ENCODE results near the gene GAREM1.

Gene GAREM1

DNA sequence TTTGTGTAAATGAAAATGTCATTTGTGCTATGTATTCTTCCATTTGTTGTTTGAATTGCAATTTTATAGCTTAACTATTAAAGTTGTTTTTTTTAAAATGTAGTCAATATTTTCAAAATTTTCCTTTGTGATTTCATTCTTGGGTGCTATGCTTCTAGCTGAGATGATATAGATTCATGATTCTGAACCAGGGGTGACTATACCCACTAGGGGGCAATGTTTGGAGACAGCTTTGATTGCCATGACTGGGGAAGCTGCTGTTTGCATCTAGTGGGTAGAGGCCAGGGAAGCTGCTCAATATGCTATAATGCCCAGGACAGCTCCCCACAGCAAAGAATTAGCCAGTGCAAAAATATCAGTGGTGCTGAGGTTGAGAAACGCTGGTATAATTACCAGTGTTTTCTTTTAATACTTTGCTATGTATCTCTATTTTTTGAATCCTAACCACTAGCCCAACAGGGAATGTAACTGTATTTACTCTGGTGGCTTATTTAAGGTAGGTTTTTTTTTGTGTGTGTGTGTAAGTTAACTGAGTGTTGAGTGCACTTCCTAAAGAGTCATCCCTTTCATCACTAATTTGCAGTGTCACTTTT lies 181.1 kb downstream of the GAREM1 start:
- no peak overlapping the region for H3K4me3 ChIP-seq (ENCODE audit: low read depth, low read length)
- TF ChIP-seq CTCF (conservative IDR thresholded peaks at IDR 0.05; ENCODE audit: low read depth, low read length), result peak; percentile 86
- peak; percentile 87 for DNase-seq (ENCODE audit: low read depth)

DNA sequence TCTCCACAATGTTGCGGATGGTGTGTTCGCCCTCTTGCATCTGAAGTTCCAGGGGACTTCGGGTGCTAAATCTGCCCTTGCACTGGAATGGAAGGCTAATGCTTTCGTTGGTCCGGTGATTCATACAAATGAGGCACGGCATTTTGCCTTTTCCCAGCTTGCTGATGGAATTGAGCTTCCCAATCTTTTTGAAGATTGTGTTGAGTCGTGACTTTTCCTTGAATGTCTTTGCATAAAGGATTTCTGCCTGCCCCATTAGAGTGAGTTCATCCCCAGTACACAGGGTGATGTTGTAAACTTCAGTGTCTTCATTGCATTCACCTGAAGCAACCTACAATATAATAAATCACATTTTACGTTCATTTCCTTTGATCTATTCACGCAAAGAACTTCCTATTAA lies 182.8 kb downstream of the GAREM1 start:
- no peak for TF ChIP-seq CTCF (conservative IDR thresholded peaks at IDR 0.05; ENCODE audit: low read depth, low read length)
- H3K4me3 ChIP-seq (ENCODE audit: low read depth, low read length), result no peak overlapping the region
- no peak for DNase-seq (ENCODE audit: low read depth)

DNA sequence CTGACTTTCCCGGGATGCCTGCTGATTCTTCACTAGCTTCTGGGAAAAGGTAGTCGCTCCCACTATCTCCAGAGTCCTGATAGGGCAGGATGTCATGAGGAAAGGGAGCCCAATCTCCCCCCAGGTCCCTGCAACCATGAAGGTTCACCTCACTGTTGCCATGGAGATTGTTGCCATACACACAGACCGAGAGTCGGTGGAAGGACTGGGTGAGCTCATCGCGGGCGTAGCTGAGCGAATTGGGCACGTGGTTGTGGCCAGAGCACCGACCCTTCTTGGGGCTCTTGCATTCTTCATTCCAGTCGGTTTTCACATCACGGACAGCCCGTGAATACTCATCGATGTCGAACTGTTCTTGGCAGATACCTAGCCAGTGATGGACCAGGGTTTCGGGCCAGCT lies 183.4 kb downstream of the GAREM1 start:
- H3K4me3 ChIP-seq (ENCODE audit: low read depth, low read length), result no peak overlapping the region
- no peak for DNase-seq (ENCODE audit: low read depth)
- no peak for TF ChIP-seq CTCF (conservative IDR thresholded peaks at IDR 0.05; ENCODE audit: low read depth, low read length)

DNA sequence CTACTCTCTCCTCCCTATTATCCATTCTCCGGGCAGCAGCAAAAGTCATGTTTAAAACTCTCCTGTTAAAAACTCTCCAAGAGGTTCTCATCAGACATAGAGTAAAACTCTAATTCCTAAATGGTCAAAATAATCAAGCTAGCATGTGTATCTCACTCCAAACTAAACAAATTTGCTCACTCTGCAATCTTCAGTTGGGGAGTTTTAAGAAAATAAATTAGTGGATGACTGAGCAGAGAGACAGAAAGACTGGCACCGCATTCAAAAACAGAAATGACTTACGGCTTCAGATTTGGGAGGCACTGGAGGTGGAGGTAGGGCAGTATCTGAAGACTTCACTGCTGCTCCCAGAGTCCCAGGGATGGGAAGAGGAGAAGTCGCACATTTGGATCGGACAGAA lies 183.9 kb downstream of the GAREM1 start:
- no peak for TF ChIP-seq CTCF (conservative IDR thresholded peaks at IDR 0.05; ENCODE audit: low read depth, low read length)
- DNase-seq (ENCODE audit: low read depth), result no peak
- no peak overlapping the region for H3K4me3 ChIP-seq (ENCODE audit: low read depth, low read length)

- DNase-seq (ENCODE audit: low read depth), result peak; percentile 63
- H3K4me3 ChIP-seq (ENCODE audit: low read depth, low read length), result no peak overlapping the region
- TF ChIP-seq CTCF (conservative IDR thresholded peaks at IDR 0.05; ENCODE audit: low read depth, low read length), result no peak
Measured at GRCh38 chr18:32284284-32284683, 186.4 kb downstream of the GAREM1 start.

GRCh38 chr18:32280911-32281310 lies 189.8 kb downstream of the GAREM1 start:
- no peak overlapping the region for H3K4me3 ChIP-seq (ENCODE audit: low read depth, low read length)
- TF ChIP-seq CTCF (conservative IDR thresholded peaks at IDR 0.05; ENCODE audit: low read depth, low read length), result no peak
- peak; percentile 23 for DNase-seq (ENCODE audit: low read depth)

GRCh38 chr18:32280188-32280783 lies 190.4 kb downstream of the GAREM1 start:
- no peak overlapping the region for H3K4me3 ChIP-seq (ENCODE audit: low read depth, low read length)
- DNase-seq (ENCODE audit: low read depth), result no peak
- no peak for TF ChIP-seq CTCF (conservative IDR thresholded peaks at IDR 0.05; ENCODE audit: low read depth, low read length)

Data from choroid plexus epithelial cell (primary cell).